HTERT RPE-1 (cell line): Measurements from ENCODE around the gene PDE6C.

ENCODE experiments used
- in situ Hi-C: fragments of 300-500 bp; cut with MboI; formaldehyde crosslinking; loops from 4 replicates; pipeline ENCODE4 v1.14.3; 2020; ENCODE audit warnings: low sequenced_read_pairs

The PDE6C gene

GRCh38 chr10:93593749-93594148 is 18.6 kb upstream of the PDE6C start:
- in situ Hi-C loops: no loop called here

DNA sequence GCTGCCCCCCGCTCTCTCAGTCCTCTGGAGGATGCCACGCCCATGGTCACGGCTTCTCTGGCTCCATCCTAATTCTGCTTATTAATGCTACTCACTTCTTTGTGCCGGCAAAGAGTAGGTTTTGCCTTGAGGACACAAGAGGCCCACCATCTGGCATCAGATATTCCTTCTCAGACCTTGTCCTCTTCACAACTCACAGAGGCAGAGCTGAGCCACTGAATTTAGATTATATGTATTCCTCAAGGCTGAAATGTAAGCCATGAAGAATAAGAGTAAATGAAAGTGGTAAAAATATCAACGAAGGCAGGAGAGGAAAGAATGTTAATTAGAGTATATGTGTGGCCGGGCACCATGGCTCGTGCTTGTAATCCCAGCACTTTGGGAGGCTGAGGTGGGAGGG is 17.8 kb upstream of the PDE6C start:
- in situ Hi-C loops: no loop called here

DNA sequence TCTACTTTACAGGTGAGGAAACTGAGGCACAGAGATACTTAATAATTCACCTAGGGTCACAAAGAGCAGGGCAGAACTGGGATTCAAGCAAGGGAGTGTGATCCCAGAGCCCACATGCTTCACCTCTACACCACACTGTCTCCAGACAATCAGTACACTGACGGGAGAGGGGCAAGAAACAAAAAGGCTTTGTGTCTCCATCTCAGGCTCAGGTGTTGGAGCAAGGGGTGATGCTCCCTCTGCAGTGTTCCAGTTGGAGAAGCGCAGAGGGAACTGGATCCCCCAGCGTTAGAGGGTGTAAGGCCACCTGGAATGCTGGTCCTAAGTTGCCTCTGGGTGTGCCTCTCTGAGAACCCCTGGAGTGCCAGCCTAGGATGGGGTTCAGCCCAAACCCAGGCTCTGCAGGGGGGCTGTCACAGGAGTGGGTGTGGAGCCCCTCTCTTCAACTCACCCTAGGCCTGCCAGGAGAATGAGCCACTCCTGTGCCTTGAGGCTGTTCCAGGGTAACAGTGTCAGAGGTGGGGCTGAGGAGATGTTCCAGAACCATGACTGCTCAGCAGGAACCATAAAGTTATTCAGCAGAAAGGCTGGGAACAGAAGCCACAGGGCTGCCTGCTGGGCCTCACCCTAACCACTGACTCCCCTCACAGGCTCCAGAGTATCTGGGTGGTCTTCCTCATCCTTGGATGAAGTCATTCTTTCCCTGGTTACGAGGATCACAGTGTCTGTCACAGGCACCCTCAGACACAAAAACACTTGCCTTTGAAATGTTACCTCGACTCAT is 16.8 kb upstream of the PDE6C start:
- in situ Hi-C loops: no loop called here

DNA sequence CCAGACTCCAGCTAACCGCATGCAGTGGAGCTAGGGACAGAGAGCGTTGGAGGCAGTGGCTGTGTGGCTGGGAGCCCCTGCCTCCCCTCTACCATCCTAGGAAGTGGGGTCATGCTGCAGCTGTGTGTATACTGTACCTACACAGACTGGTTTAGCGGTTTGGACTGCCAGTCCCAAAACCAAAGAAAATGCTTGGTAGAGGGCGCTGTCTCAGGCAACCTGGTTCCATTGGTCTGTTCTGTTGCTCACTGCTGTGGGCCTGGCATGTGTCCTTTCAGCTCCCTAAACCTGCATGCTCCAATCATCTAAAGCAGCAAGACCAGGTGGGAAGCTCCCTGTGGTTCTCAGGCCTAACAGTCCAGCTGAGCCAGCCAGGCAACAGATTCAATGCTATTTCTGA is 15.8 kb upstream of the PDE6C start:
- in situ Hi-C loops: no loop called here

DNA sequence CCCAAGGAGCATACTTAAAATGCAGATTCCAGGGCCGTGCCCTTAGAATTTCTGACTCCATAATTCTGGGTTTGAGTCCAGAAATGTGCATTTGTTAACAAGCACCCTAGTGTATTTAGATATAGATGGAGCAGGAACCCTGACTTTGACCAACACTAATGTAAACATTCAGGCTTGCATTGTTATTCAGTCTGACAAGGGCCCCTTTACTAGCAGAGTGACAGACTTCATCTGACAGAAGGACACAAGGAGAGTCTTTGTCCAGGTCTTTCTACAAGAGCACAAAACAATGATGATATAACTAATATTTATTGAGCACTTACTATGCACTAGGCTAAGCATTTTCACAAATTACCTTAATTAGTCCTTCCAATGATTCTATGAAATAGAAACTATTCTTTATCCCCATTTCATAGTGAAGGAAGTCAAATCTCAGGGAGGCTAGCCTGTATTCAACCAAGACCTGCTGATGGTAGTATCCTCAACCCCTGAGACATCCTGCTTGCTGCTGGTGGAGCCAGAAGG is 15.2 kb upstream of the PDE6C start:
- in situ Hi-C loops: no loop called here

- in situ Hi-C loops: no loop called here
These were observed 14.2 kb upstream of the PDE6C start for GRCh38 chr10:93598157-93598556.

DNA sequence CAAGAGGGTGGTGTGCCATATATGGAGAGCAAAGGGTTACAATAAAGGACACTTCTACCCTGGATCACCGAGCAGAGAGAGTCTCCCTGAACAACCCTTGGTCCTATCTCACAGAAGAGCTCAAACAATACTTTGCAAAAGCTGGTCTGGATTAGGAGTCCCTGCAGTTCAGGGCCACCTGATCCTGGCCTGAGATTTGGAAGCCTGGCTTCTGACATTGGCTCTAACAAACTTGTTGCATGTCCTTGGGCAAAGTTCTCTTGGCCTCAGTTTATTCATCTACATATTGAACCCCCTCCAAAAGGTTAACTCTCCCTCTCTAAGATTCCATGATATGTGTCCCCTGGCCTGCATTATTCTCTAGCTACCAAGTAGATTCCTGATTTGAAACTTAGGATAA is 13.0 kb upstream of the PDE6C start:
- in situ Hi-C loops: no loop called here

GRCh38 chr10:93599778-93600177 is 12.6 kb upstream of the PDE6C start:
- in situ Hi-C loops: no loop called here

- in situ Hi-C loops: no loop called here
These were observed 11.7 kb upstream of the PDE6C start for GRCh38 chr10:93600446-93601145.

- in situ Hi-C loops: no loop called here
These were observed 11.1 kb upstream of the PDE6C start, which contains the start of gene RBP4 for GRCh38 chr10:93601146-93601773. RBP4 (minus strand) TSS chr10:93601235; CDS start chr10:93601028, 207 bp downstream.

DNA sequence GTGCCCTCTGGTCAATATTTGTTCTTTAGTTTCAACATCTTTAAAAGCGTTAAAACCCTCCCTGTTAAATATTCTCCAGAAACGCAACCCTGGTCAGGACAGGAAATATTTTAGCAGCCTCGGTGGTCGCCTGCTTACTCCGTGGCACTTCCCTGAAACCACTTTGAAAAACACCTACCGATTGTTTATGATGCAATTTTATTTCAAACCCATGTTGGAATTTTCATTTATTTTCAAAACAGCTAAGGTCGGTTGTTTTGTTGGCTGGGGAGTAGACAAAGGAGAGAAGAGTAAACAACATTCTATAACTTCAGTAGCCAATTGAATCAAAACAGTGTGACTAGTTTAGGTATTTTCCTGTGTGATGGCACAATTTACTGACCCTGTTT is 10.6 kb upstream of the PDE6C start:
- in situ Hi-C loops: no loop called here

GRCh38 chr10:93603023-93603422 is 9.3 kb upstream of the PDE6C start:
- in situ Hi-C loops: no loop called here

GRCh38 chr10:93604146-93604545 is 8.2 kb upstream of the PDE6C start:
- in situ Hi-C loops: no loop called here

DNA sequence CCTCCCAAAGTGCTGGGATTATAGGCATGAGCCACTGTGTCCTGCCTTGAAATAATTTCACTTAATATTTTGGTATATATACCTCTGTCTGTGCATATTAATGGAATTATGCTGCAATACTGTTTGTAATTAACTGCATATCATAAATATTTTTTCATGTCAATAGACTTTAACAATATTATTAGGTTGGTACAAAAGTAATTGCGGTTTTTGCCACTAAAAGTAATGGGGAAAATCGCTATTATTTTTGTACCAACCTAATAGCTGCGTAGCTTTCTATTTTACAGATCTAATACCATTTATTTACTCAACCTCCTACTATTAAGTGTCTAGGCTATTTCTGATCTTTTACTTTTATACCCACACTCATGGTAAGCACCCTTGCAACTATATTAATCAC is 3.9 kb upstream of the PDE6C start:
- in situ Hi-C loops: no loop called here

DNA sequence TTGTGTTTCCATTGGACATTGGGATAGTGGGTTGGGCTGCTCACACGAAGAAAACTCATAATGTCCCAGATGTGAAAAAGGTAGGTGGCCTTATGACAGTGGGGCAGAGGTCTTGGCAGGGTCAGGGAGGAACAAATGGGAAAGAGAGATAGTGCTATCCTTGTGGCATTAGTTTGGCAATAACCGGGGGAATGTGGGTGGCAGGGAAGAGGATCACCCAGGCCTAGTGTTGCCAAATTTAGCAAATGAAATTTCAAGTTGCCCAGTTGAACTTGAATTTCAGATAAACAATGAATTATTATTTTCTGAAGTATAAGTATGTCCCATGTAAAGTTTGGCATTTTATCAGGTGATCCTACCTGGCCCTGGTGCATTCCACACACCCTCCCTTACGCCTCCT is 789 bp downstream of the PDE6C start:
- in situ Hi-C loops: no loop called here

- in situ Hi-C loops: no loop called here
These were observed 1.9 kb downstream of the PDE6C start for GRCh38 chr10:93614101-93614825.

DNA sequence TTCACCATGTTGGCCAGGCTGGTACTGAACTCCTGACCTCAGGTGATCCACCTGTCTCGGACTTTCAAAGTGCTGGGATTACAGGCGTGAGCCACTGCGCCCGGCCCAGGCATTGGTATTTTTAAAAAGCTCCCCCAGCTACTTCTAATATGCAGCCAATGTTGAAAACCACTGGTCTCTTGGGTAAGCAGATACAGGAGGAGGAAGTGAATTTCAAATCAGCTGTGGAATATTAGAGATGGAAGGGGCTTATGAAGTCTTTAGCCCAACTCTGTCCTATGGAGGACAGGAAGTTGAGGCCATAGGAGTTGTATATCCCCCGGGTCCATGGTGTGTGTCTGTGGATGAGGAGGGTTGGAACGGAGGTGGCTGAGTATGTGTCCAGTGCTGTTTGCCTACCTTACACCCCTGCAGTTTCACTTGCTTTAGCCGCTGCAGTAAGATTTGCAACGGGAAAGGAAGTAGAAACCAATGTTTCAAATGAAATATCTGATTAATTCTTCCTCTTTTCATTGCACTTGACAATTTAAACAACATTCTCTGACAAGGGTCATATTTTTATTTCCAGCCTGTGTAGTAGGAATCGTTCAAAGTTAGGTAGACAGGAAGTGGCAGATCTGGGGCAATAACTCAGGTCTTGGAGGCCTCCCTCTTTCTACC is 3.4 kb downstream of the PDE6C start:
- in situ Hi-C loops: no loop called here

GRCh38 chr10:93620925-93621324 is 8.6 kb downstream of the PDE6C start:
- in situ Hi-C loops: no loop called here

DNA sequence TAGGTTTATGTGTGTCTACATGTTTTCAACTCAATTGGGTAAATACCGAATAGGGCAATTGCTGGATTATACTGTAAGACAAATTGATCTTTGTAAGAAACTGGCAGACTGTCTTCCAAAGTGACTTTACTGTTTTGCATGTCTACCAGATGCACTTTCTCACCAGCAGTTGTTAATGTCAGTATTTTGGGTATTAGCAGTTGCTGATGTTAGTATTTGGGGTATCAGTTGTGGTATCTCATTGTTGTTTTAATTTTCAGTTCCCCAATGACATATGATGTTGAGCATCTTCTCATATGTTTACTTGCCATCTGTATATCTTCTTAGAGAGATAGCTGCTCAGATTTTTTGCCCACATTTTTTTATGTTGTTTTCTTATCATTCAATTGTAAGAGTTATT is 10.6 kb downstream of the PDE6C start:
- in situ Hi-C loops: no loop called here

GRCh38 chr10:93628858-93629257 is 16.5 kb downstream of the PDE6C start:
- in situ Hi-C loops: no loop called here
